ENCODE data around the gene MMP11.

Gene MMP11

DNA sequence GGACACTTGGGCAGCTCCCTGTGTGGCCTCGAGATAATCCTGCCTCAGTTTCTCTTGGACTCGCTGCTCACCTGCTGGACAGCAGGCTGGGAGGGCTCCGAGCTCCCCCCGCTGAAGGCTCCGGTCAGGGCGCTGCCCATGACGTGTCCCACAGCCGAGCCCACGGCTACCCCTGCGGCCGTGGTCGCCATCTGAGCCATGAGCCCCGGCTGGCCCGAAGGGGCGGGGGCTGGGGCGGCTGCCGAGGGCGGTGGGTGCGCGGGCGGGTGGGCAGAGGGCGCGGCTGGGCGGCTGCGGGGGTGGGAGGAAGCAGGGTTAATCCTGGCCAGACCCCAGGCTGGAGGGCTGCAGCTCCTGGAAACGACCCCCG, 5.4 kb upstream of the MMP11 start:
- TF ChIP-seq, protein P1, sequence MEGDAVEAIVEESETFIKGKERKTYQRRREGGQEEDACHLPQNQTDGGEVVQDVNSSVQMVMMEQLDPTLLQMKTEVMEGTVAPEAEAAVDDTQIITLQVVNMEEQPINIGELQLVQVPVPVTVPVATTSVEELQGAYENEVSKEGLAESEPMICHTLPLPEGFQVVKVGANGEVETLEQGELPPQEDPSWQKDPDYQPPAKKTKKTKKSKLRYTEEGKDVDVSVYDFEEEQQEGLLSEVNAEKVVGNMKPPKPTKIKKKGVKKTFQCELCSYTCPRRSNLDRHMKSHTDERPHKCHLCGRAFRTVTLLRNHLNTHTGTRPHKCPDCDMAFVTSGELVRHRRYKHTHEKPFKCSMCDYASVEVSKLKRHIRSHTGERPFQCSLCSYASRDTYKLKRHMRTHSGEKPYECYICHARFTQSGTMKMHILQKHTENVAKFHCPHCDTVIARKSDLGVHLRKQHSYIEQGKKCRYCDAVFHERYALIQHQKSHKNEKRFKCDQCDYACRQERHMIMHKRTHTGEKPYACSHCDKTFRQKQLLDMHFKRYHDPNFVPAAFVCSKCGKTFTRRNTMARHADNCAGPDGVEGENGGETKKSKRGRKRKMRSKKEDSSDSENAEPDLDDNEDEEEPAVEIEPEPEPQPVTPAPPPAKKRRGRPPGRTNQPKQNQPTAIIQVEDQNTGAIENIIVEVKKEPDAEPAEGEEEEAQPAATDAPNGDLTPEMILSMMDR (IDR thresholded peaks at IDR 0.05; ENCODE audit: control insufficient read depth, extremely low read depth, insufficient read depth): no peak
- DNase-seq (ENCODE audit: low read depth): no peak
- peak overlapping the region; percentile 87 for H3K4me3 ChIP-seq (ENCODE audit: low read depth, low read length)

DNA sequence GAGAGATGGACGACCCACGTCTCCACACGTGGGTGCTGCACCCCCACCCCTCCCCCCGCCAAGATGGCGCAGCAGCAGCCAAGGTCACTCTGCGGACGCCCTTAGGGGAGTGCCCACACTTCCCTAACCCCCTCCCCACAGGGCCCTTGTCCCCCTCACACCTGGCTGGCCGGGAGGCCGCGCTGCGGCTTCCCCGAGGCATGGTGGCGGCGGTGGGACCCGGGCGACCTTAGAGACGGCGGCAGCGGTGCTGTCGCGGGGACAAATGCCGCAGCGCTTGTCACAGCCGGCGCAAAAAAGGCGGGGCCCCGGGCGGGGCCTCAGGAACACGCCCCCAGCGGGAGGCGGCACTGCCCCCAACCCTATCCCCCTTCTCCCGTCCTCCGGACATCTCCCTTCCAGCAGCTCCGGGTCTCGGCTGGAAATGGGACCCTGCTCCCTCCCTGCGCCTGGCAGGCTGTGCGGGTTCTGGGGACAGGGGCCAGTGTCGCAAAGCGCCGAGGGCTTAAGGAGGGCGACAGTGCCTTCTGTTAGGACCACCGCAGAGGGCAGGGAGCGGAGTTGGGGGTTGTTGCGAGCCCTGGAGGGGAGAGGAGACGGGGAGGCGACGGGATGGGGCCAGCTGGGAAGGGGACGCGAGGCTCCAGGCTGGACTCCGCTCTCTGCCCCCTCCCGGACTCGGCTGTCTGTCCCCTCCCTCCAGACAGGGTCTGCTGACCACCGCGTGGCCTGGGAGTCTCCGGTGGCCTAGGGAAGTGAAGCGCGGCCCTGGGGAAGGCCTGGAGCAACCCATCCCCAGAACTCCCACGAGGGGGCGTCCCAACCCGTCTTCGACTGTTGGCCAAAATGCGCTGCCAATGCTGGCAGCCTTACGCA, 4.7 kb upstream of the MMP11 start, which contains the start of gene CHCHD10:
TSS of gene CHCHD10 (minus strand) at position 300 of the 876 bp plus-strand sequence. CDS start at position 202, 98 bp downstream.
- no peak for DNase-seq (ENCODE audit: low read depth)
- peak within 1 kb of the TSS; percentile 87 for H3K4me3 ChIP-seq (ENCODE audit: low read depth, low read length)
- TF ChIP-seq, protein P1 (IDR thresholded peaks at IDR 0.05; ENCODE audit: control insufficient read depth, extremely low read depth, insufficient read depth): peak; percentile 45

DNA sequence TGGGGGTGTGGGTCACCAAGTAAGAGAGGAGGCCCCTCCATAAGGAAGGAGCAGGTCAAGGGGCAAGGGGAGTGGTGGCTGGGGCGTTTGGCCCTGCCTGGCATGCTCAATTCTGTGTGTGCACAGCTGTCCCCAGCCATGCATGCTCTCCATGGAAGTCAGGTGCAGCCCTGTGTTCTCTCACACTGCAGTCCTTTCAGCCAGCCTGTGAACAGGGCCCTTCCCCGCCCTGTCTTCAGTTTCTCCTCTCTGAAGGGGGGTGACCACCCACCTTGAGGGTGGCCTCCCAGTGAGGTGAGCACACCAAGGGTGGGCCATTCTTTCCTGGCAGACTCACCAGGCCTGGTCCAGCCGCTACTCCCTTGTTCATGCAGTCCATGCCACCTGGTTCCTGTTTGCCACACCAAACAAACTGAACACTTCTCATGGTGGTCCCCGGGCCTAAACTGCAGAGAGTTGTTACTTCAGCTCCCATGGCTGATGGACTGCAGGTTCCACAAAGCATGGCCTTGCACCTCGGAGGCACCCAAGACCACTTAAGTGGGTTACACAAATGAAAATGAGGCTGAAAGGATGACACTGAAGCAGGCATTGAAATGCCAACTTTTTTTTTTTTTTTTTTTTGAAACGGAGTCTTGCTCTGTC, 3.2 kb upstream of the MMP11 start:
- no peak overlapping the region for H3K4me3 ChIP-seq (ENCODE audit: low read depth, low read length)
- DNase-seq (ENCODE audit: low read depth): no peak
- TF ChIP-seq, protein P1 (IDR thresholded peaks at IDR 0.05; ENCODE audit: control insufficient read depth, extremely low read depth, insufficient read depth): no peak

DNA sequence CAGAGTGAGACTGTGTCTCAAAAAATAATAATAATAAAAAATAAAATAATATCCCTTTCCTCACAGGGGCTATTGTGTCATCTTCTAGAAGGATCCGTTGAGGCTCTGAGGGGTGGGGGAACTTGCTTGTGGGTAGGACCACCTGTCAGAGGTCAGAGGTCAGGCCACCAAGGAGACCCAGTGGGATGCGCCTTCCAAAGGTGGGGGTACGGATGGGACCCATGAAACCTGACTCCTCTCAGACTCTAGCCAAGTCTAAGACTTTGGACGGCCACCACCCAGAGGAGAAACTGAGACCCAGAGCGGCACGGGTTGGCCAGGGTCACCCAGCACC, 367 bp upstream of the MMP11 start:
- TF ChIP-seq, protein P1 (IDR thresholded peaks at IDR 0.05; ENCODE audit: control insufficient read depth, extremely low read depth, insufficient read depth): no peak
- H3K4me3 ChIP-seq (ENCODE audit: low read depth, low read length): peak overlapping the region; percentile 43
- DNase-seq (ENCODE audit: low read depth): no peak

DNA sequence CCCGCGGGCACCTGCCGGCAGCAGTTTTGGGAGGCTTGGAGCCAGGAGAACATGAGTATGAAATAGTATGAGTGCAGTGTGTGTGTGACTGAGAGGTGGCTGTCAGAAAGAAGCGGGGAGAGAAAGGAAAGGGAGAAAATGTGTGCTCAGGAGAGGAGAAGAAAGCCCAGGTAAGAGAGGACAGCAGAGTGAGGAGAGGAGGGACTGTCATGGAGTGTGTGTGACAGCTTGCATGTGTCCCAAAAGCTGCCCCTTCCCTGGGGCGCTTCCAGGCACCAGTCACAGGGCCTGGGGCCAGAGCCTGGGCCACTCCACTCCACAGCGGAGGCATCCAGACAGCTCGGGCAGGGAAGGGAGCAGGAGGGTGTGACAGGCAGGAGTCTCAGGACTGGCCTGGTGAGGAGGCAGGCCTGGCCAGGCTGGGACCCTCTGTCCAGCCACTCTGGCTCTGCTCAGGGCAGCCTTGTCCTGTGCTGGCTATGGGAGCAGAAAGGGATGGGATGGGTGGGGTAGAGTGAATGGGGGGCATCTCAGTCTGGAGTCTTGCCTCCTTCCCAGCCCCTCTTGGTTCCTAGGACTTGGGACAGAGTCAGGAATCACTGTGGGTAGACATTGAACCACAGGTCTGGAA, 949 bp downstream of the MMP11 start:
- no peak for DNase-seq (ENCODE audit: low read depth)
- H3K4me3 ChIP-seq (ENCODE audit: low read depth, low read length): peak overlapping the region; percentile 54
- TF ChIP-seq, protein P1 (IDR thresholded peaks at IDR 0.05; ENCODE audit: control insufficient read depth, extremely low read depth, insufficient read depth): no peak

DNA sequence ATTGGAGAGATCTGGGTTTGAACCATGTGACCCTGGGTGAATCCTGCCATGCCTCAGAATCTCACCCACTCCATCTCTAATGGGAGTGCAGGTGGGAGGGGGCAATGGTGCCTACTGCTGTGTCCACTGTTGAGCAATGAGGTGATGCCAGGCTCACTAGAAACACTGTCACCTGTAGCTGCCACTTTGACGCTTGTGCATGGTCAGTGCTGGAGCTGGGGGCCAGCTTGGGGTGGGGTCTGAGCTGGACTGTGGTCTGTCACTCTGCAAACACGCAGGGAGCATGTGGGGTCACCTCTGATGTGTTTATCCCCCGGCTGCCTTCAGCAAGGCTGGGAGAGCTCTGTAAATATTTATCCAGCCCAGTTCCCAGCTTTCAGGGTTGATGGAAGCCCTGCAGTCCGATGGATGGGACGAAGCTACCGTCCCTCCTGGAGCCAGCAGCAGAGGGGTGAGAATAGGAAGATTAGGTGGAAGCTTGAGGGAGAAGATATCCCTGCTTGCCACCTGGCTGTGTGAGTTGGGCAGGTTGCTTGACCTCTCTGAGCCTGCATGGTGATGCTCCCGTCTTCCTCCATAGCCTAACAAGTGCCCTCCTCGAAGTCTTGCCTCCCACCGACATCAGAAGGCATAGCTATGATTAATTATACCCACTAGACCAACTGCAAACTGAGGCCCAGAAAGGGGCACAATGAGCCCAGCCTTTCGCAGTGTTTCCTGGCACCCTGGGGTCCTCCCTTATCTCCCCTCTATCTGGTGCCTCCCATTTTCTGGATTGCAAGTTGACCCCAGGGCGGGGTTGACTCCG, 1.7 kb downstream of the MMP11 start:
- DNase-seq (ENCODE audit: low read depth): no peak
- TF ChIP-seq, protein P1 (IDR thresholded peaks at IDR 0.05; ENCODE audit: control insufficient read depth, extremely low read depth, insufficient read depth): no peak
- no peak overlapping the region for H3K4me3 ChIP-seq (ENCODE audit: low read depth, low read length)
